Parathyroid adenoma (tissue), 2 donors: ENCODE results near the gene CUTA.

Experiments used
- H2AFZ ChIP-seq: fragments of 300-600 bp; sonication (generic); one replicate; pipeline ENCODE4 v1.7.0; 2017; ENCODE audit warnings: antibody characterized with exemption, mild to moderate bottlenecking
- H3K27ac ChIP-seq: fragments of 300-600 bp; sonication (generic); one replicate; pipeline ENCODE4 v1.7.0; 2017
- H3K27me3 ChIP-seq: fragments of 300-600 bp; sonication (generic); one replicate; pipeline ENCODE4 v1.7.0; 2017; ENCODE audit warnings: low read length; ENCODE audit not compliant: control insufficient read depth, insufficient read depth
- H3K36me3 ChIP-seq: fragments of 300-600 bp; sonication (generic); one replicate; pipeline ENCODE4 v1.7.0; 2017; ENCODE audit warnings: low read length; ENCODE audit not compliant: control insufficient read depth, insufficient read depth
- H3K4me1 ChIP-seq: fragments of 300-600 bp; sonication (generic); one replicate; pipeline ENCODE4 v1.7.0; 2017; ENCODE audit warnings: control low read depth
- H3K4me2 ChIP-seq: fragments of 300-600 bp; sonication (generic); one replicate; pipeline ENCODE4 v1.7.0; 2017; ENCODE audit warnings: low read length
- H3K4me3 ChIP-seq: fragments of 300-600 bp; sonication (generic); one replicate; pipeline ENCODE4 v1.7.0; 2017; ENCODE audit warnings: low read depth, low read length
- H3K79me2 ChIP-seq: fragments of 300-600 bp; sonication (generic); one replicate; pipeline ENCODE4 v1.7.0; 2017; ENCODE audit warnings: control low read depth
- H3K9ac ChIP-seq: fragments of 300-600 bp; sonication (generic); one replicate; pipeline ENCODE4 v1.7.0; 2017; ENCODE audit warnings: mild to moderate bottlenecking
- H3K9me3 ChIP-seq: fragments of 300-600 bp; sonication (generic); one replicate; pipeline ENCODE4 v1.7.0; 2017; ENCODE audit warnings: low read length; ENCODE audit not compliant: control insufficient read depth
- CTCF ChIP-seq: fragments of 300-600 bp; sonication (generic); IDR thresholded peaks from one replicate; pipeline ENCODE4 v1.7.0; 2017; ENCODE audit warnings: antibody characterized with exemption, mild to moderate bottlenecking
- donor health status: primary hyperparathyroidism.

Gene CUTA

GRCh38 chr6:33412140-33413009 lies 5.5 kb downstream of the CUTA start:
- no peaks in the 10 kb centered on the region for H3K27me3 ChIP-seq
- peak overlapping the region; percentile 97 for H3K27ac ChIP-seq
- peaks cover 11% of the 10 kb centered on the region for H3K4me1 ChIP-seq
- H3K4me3 ChIP-seq: no peak overlapping the region
- no peaks in the 10 kb centered on the region for H3K36me3 ChIP-seq
- no peaks in the 10 kb centered on the region for H3K9me3 ChIP-seq
- no peak overlapping the region for H3K9ac ChIP-seq
- no peak overlapping the region for H3K4me2 ChIP-seq
- H2AFZ ChIP-seq: no peak overlapping the region
- H3K79me2 ChIP-seq: peaks cover 11% of the 10 kb centered on the region
- TF ChIP-seq CTCF: no peak

- Histone ChIP-seq H3K27me3 (no peaks in the 10 kb centered on the region), H3K9ac (peak overlapping the region; percentile 98), H3K27ac (peak overlapping the region; percentile 97), H3K79me2 (peaks cover 11% of the 10 kb centered on the region), H3K4me1 (peaks cover 11% of the 10 kb centered on the region), H3K36me3 (no peaks in the 10 kb centered on the region), H3K4me3 (peak overlapping the region; percentile 87), H2AFZ (no peak overlapping the region), H3K9me3 (no peaks in the 10 kb centered on the region), H3K4me2 (peak overlapping the region; percentile 94)
- no peak for TF ChIP-seq CTCF
These were observed 6.3 kb downstream of the CUTA start for GRCh38 chr6:33411632-33412005.

- Histone ChIP-seq H3K36me3 (no peaks in the 10 kb centered on the region), H3K4me3 (peak within 1 kb of the TSS; percentile 87), H3K4me1 (peaks cover 11% of the 10 kb centered on the region), H3K27ac (peak within 1 kb of the TSS; percentile 97), H3K27me3 (no peaks in the 10 kb centered on the region), H3K9ac (peak within 1 kb of the TSS; percentile 98), H2AFZ (peak within 1 kb of the TSS; percentile 90), H3K4me2 (peak within 1 kb of the TSS; percentile 94), H3K9me3 (no peaks in the 10 kb centered on the region), H3K79me2 (peaks cover 11% of the 10 kb centered on the region)
- TF ChIP-seq CTCF: peak; percentile 29
These were observed 6.9 kb downstream of the CUTA start, which contains the start of gene PHF1 for GRCh38 chr6:33410711-33411631. Gene PHF1 (plus strand): TSS chr6:33411014. CDS start chr6:33412264, 1,250 bp downstream.

GRCh38 chr6:33410050-33410710 lies 7.7 kb downstream of the CUTA start:
- no peaks in the 10 kb centered on the region for H3K9me3 ChIP-seq
- H3K9ac ChIP-seq: no peak overlapping the region
- H3K4me1 ChIP-seq: peaks cover 11% of the 10 kb centered on the region
- peak overlapping the region; percentile 76 for H3K4me3 ChIP-seq
- peak overlapping the region; percentile 94 for H3K4me2 ChIP-seq
- H3K27me3 ChIP-seq: no peaks in the 10 kb centered on the region
- TF ChIP-seq CTCF: no peak
- H3K36me3 ChIP-seq: no peaks in the 10 kb centered on the region
- peak overlapping the region; percentile 90 for H2AFZ ChIP-seq
- H3K27ac ChIP-seq: peak overlapping the region; percentile 97
- H3K79me2 ChIP-seq: peaks cover 11% of the 10 kb centered on the region
